ENCODE data around the gene BEST4. TPM values are rescaled to one million over a fixed set of nuclear protein-coding genes. Genes with fewer than 3 reads are reported as not detected.

The BEST4 gene
- total and polyA plus RNA-seq, 2 of the 13 experiments (the other 11 are each of a cell fraction or from before 2014, with no cell fraction given): 0.77 to 1.4 TPM

DNA sequence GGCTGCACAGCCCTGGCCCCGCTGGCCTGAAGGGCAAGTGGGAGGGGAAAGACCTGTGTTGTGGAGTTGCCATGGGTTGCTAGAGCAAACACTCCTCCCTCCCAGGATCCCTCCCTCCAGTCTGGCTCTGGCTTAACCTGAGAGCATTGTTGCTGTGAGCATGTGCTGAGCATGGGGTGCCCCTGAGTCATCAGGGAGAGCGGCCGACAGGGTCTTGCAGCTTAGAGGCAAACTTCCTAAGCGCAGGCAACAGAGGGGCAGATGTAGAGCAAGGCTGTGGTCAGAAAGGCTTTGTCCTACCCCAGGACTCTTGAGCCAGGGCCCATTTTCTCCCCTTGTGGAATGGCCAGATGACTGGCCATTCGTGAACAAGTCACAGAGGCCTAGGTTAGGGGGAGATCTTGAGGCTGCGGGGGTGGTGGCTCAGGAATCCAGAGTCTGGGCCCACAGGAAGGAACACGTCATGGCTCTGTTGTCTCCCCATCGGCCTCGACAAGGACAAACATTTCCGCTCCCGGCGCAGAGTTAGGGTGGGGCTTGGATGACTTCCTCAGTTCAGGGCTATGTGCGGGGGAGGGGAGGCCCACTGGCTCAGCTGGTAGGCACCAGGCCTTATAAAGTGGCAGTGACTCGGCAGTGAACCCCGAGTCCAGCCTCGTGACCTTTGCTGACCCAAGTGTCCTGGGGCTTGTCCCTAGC, 19.5 kb upstream of the BEST4 start (continued):
- TF ChIP-seq, protein P1, sequence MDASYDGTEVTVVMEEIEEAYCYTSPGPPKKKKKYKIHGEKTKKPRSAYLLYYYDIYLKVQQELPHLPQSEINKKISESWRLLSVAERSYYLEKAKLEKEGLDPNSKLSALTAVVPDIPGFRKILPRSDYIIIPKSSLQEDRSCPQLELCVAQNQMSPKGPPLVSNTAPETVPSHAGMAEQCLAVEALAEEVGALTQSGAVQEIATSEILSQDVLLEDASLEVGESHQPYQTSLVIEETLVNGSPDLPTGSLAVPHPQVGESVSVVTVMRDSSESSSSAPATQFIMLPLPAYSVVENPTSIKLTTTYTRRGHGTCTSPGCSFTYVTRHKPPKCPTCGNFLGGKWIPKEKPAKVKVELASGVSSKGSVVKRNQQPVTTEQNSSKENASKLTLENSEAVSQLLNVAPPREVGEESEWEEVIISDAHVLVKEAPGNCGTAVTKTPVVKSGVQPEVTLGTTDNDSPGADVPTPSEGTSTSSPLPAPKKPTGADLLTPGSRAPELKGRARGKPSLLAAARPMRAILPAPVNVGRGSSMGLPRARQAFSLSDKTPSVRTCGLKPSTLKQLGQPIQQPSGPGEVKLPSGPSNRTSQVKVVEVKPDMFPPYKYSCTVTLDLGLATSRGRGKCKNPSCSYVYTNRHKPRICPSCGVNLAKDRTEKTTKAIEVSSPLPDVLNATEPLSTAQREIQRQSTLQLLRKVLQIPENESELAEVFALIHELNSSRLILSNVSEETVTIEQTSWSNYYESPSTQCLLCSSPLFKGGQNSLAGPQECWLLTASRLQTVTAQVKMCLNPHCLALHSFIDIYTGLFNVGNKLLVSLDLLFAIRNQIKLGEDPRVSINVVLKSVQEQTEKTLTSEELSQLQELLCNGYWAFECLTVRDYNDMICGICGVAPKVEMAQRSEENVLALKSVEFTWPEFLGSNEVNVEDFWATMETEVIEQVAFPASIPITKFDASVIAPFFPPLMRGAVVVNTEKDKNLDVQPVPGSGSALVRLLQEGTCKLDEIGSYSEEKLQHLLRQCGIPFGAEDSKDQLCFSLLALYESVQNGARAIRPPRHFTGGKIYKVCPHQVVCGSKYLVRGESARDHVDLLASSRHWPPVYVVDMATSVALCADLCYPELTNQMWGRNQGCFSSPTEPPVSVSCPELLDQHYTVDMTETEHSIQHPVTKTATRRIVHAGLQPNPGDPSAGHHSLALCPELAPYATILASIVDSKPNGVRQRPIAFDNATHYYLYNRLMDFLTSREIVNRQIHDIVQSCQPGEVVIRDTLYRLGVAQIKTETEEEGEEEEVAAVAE (CRISPR knock-in tag; IDR thresholded peaks at IDR 0.05; ENCODE audit: borderline replicate concordance): peak; percentile 72; the same call in 1 of the 2 replicates
- TF ChIP-seq, protein P2, sequence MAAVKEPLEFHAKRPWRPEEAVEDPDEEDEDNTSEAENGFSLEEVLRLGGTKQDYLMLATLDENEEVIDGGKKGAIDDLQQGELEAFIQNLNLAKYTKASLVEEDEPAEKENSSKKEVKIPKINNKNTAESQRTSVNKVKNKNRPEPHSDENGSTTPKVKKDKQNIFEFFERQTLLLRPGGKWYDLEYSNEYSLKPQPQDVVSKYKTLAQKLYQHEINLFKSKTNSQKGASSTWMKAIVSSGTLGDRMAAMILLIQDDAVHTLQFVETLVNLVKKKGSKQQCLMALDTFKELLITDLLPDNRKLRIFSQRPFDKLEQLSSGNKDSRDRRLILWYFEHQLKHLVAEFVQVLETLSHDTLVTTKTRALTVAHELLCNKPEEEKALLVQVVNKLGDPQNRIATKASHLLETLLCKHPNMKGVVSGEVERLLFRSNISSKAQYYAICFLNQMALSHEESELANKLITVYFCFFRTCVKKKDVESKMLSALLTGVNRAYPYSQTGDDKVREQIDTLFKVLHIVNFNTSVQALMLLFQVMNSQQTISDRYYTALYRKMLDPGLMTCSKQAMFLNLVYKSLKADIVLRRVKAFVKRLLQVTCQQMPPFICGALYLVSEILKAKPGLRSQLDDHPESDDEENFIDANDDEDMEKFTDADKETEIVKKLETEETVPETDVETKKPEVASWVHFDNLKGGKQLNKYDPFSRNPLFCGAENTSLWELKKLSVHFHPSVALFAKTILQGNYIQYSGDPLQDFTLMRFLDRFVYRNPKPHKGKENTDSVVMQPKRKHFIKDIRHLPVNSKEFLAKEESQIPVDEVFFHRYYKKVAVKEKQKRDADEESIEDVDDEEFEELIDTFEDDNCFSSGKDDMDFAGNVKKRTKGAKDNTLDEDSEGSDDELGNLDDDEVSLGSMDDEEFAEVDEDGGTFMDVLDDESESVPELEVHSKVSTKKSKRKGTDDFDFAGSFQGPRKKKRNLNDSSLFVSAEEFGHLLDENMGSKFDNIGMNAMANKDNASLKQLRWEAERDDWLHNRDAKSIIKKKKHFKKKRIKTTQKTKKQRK (IDR thresholded peaks at IDR 0.05; ENCODE audit: low read length): no peak
- TF ChIP-seq ARHGAP35 (CRISPR knock-in tag; IDR thresholded peaks at IDR 0.05; ENCODE audit: borderline replicate concordance) (peak; percentile 85), TCF12 (IDR thresholded peaks at IDR 0.05) (no peak), TCF12 (CRISPR knock-in tag; IDR thresholded peaks at IDR 0.05) (peak; percentile 5), ZNF790 (CRISPR knock-in tag; IDR thresholded peaks at IDR 0.05; ENCODE audit: borderline replicate concordance) (no peak), SOX6 (IDR thresholded peaks at IDR 0.05) (no peak), SOX6 (CRISPR knock-in tag; IDR thresholded peaks at IDR 0.05) (peak; percentile 88), GPN1 (CRISPR knock-in tag; IDR thresholded peaks at IDR 0.05; ENCODE audit: borderline replicate concordance) (no peak), CEBPG (CRISPR knock-in tag; IDR thresholded peaks at IDR 0.05) (peak; percentile 56; the same call in 1 of the 2 replicates), BRCA1 (CRISPR knock-in tag; IDR thresholded peaks at IDR 0.05) (no peak), ELF3 (CRISPR knock-in tag; IDR thresholded peaks at IDR 0.05) (peak; percentile 62), RBAK (CRISPR knock-in tag; IDR thresholded peaks at IDR 0.05) (no peak), ZNF256 (CRISPR knock-in tag; conservative IDR thresholded peaks at IDR 0.05) (no peak; the same call in 1 of the 2 replicates), TGIF2 (CRISPR knock-in tag; IDR thresholded peaks at IDR 0.05) (peak; percentile 67)
- TF ChIP-seq, protein P3, sequence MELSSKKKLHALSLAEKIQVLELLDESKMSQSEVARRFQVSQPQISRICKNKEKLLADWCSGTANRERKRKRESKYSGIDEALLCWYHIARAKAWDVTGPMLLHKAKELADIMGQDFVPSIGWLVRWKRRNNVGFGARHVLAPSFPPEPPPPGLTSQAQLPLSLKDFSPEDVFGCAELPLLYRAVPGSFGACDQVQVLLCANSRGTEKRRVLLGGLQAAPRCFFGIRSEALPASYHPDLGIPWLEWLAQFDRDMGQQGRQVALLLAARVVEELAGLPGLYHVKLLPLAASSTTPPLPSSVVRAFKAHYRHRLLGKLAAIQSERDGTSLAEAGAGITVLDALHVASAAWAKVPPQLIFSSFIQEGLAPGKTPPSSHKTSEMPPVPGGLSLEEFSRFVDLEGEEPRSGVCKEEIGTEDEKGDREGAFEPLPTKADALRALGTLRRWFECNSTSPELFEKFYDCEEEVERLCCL (CRISPR knock-in tag; IDR thresholded peaks at IDR 0.05; ENCODE audit: borderline replicate concordance): no peak
- TF ChIP-seq, protein P4, sequence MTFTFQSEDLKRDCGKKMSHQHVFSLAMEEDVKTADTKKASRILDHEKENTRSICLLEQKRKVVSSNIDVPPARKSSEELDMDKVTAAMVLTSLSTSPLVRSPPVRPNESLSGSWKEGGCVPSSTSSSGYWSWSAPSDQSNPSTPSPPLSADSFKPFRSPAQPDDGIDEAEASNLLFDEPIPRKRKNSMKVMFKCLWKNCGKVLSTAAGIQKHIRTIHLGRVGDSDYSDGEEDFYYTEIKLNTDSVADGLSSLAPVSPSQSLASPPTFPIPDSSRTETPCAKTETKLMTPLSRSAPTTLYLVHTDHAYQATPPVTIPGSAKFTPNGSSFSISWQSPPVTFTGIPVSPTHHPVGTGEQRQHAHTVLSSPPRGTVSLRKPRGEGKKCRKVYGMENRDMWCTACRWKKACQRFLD (CRISPR knock-in tag; IDR thresholded peaks at IDR 0.05; ENCODE audit: borderline replicate concordance): no peak
- TF ChIP-seq, protein P5, sequence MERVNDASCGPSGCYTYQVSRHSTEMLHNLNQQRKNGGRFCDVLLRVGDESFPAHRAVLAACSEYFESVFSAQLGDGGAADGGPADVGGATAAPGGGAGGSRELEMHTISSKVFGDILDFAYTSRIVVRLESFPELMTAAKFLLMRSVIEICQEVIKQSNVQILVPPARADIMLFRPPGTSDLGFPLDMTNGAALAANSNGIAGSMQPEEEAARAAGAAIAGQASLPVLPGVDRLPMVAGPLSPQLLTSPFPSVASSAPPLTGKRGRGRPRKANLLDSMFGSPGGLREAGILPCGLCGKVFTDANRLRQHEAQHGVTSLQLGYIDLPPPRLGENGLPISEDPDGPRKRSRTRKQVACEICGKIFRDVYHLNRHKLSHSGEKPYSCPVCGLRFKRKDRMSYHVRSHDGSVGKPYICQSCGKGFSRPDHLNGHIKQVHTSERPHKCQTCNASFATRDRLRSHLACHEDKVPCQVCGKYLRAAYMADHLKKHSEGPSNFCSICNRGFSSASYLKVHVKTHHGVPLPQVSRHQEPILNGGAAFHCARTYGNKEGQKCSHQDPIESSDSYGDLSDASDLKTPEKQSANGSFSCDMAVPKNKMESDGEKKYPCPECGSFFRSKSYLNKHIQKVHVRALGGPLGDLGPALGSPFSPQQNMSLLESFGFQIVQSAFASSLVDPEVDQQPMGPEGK (CRISPR knock-in tag; IDR thresholded peaks at IDR 0.05): no peak

Measured in HepG2 (cell line).